C4-2B (cell line): ENCODE results near the gene TMEM168.

Source experiments
- H3K27ac ChIP-seq: fragments of 450-650 bp; 2 replicates; pipeline ENCODE4 v1.5.1; 2017
- CTCF ChIP-seq: fragments of 450-650 bp; conservative IDR thresholded peaks from 2 replicates; pipeline ENCODE4 v1.5.1; 2017; ENCODE audit warnings: mild to moderate bottlenecking
- ZFX ChIP-seq: fragments of 450-650 bp; IDR thresholded peaks from 2 replicates; pipeline ENCODE4 v1.6.1; 2017

TMEM168 gene

DNA sequence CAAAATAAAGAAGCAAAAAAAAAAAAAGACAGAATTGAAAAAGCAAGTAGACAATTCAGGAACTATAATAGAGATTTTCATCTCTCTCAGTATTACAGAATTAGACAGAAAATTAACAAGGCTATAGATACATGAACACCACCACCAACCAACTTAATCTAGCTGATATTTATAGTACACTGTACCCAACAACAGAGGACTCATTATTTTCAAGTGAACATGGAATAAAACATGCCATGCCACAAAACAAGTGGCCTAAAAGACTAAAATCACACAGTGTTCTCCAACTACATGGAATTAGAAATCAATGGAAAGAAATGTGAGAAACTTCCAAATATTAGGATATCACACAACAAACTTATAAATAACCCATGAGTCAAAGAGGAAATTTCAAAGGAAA, 9.1 kb downstream of the TMEM168 start:
- no peak for TF ChIP-seq CTCF
- no peak for TF ChIP-seq ZFX
- no peak overlapping the region for H3K27ac ChIP-seq

DNA sequence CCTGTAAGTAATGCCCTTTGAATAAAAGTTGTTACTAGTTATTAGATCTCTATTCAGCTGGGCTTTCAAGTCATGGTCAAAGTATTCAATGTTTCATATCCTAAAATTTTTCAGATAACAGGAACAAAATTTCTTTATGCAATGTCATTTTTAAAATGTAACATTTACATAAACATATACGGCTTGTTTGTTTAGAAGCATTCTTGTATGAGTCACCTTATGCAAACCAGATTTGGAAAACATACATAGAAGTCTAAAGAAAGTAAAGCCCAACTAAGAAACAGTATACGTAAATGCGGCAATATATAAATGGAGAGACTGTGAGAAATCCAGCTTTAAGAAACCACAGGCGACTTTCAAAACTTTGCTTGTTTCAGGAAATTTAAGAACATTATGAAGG, 10.5 kb downstream of the TMEM168 start:
- H3K27ac ChIP-seq = no peak overlapping the region
- TF ChIP-seq ZFX (no peak), CTCF (no peak)

- TF ChIP-seq CTCF = no peak
- no peak for TF ChIP-seq ZFX
- no peak overlapping the region for H3K27ac ChIP-seq
These were observed 12.8 kb downstream of the TMEM168 start for GRCh38 chr7:112777406-112777805.

DNA sequence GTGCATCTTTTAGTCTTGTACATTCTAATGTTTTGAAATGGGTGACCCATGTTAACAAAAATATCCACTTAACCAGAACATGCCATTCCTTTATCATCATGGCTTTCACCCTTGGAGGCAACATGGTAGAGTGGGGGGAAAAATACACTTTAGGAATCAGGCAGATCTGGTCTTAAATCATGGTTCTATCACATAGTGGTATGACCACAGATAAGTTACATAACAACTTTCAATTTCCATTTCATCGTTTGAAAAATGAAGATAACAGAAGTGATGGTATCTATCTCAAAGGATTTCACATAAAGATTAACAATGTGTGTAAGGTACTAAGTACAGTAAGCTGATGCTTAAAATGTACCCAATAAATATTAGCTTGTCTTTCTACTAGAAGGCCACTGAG, 19.0 kb downstream of the TMEM168 start:
- H3K27ac ChIP-seq = no peak overlapping the region
- TF ChIP-seq CTCF (no peak), ZFX (no peak)

- TF ChIP-seq CTCF (no peak), ZFX (no peak)
- H3K27ac ChIP-seq = no peak overlapping the region
These were observed 20.1 kb downstream of the TMEM168 start for GRCh38 chr7:112770051-112770450.

GRCh38 chr7:112765105-112765504, 25.1 kb downstream of the TMEM168 start:
- TF ChIP-seq ZFX (no peak), CTCF (no peak)
- no peak overlapping the region for H3K27ac ChIP-seq

GRCh38 chr7:112763996-112764395, 26.2 kb downstream of the TMEM168 start:
- TF ChIP-seq CTCF = no peak
- no peak for TF ChIP-seq ZFX
- no peak overlapping the region for H3K27ac ChIP-seq

DNA sequence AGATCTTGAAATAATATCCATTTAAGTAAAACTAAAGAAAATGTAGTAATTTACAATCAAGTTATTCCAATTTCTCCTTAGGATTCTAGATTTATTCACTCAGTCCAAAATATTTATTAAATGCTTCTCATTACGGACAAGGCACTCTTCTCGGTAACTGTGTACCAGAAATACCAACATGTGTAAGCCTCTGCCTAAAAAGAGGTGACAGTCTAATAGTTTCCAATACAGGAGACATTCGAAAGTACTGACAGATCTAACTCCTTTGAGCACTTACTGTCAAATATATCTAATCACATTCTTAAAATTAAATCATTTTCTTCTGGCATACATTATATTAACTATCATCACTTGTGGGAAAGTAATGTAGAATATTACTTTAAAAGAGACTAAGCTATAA, 26.9 kb downstream of the TMEM168 start:
- no peak for TF ChIP-seq ZFX
- TF ChIP-seq CTCF = no peak
- no peak overlapping the region for H3K27ac ChIP-seq
